Adrenal gland (tissue), 5 donors: Measurements from ENCODE around the gene MGAT4A.

Source experiments
- POLR2A ChIP-seq, 2 donors: fragments of 450-650 bp; IDR thresholded peaks; one replicate each; pipeline ENCODE4 v1.6.1; 2017; ENCODE audit warnings: antibody characterized with exemption in 2 of 2, mild to moderate bottlenecking in 2 of 2, moderate library complexity in 1 of 2
- TF ChIP-seq, protein P1 (sequence below), 6 experiments: fragments of 450-650 bp in 4 of 6; fragments of 200-600 bp in 2 of 6; sonication (generic) in 1 of 6; IDR thresholded peaks; 1 replicate in 5 of 6; 2 replicates in 1 of 6; pipeline versions ENCODE4 v1.5.1 to v1.8.0; 2016 to 2021; ENCODE audit warnings: antibody characterized with exemption in 6 of 6, mild to moderate bottlenecking in 2 of 6, moderate library complexity in 1 of 6
- donor health status: DM: no; HTN: no; CAD: no.

DNA sequence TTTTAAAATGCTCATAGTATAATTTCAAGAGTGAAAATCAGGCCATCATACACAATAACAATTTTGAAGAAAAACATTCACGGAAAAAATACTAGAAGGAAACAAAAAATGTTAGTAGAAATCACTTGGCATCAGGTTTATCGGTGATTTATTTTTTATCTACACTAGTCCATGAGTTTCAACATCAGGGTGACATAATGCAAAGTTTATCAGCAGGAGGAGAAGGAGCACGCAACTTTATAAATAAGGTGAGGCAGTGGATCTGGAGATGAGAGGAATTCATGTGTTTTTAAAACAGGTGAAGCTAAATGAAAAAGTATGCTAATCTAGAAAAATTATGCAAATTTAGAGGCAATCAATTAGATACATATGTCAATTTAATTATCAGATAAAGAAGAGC, 54.2 kb downstream of the MGAT4A start:
- TF ChIP-seq, protein P1, sequence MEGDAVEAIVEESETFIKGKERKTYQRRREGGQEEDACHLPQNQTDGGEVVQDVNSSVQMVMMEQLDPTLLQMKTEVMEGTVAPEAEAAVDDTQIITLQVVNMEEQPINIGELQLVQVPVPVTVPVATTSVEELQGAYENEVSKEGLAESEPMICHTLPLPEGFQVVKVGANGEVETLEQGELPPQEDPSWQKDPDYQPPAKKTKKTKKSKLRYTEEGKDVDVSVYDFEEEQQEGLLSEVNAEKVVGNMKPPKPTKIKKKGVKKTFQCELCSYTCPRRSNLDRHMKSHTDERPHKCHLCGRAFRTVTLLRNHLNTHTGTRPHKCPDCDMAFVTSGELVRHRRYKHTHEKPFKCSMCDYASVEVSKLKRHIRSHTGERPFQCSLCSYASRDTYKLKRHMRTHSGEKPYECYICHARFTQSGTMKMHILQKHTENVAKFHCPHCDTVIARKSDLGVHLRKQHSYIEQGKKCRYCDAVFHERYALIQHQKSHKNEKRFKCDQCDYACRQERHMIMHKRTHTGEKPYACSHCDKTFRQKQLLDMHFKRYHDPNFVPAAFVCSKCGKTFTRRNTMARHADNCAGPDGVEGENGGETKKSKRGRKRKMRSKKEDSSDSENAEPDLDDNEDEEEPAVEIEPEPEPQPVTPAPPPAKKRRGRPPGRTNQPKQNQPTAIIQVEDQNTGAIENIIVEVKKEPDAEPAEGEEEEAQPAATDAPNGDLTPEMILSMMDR (IDR thresholded peaks at IDR 0.05), result no peak
- TF ChIP-seq POLR2A (IDR thresholded peaks at IDR 0.05), result no peak
